PC-3 (cell line): ENCODE data around the gene OR10H2. TPM values are rescaled to one million over a fixed set of nuclear protein-coding genes. Genes with fewer than 3 reads are reported as not detected.

Source experiments
- ATAC-seq: fragments of 200-7000 bp; cut with Tn5 transposase; 2 replicates; pipeline ENCODE4 v1.9.1; 2020; ENCODE audit warnings: mild to moderate bottlenecking, moderate library complexity
- BruUV-seq: library from RNA; stranded (reverse); fragments of 400-500 nt; replicated peaks from 2 replicates; lab custom pipeline; 2021; lab: Mats Ljungman, UMichigan
- CTCF ChIA-PET: fragments of 300-600 bp; sonication (Branson Sonifier 250); formaldehyde crosslinking; loops from one replicate; lab custom pipeline; 2022; ENCODE audit warnings: antibody characterized with exemption; lab: Charles Lee
- POLR2A ChIA-PET: fragments of 300-600 bp; sonication (Branson Sonifier 250); formaldehyde crosslinking; loops from one replicate; lab custom pipeline; 2022; ENCODE audit warnings: antibody characterized with exemption; ENCODE audit not compliant: unreplicated experiment; lab: Charles Lee
- DNase-seq: peaks from one replicate; pipeline ENCODE4 v3.0.0-alpha.2; 2015
- H2AFZ ChIP-seq: fragments of 300-600 bp; sonication (generic); 2 replicates; pipeline ENCODE4 v1.6.0; 2016; ENCODE audit warnings: antibody characterized with exemption, low read length
- H3F3A ChIP-seq: fragments of 300-600 bp; sonication (generic); one replicate; pipeline ENCODE4 v1.6.0; 2017; ENCODE audit warnings: antibody characterized with exemption, low read length, control low read depth, mild to moderate bottlenecking; ENCODE audit not compliant: unreplicated experiment
- H3K27ac ChIP-seq: fragments of 300-600 bp; sonication (generic); 2 replicates; pipeline ENCODE4 v1.5.1; 2016; ENCODE audit warnings: mild to moderate bottlenecking, low read length
- H3K27me3 ChIP-seq: fragments of 300-600 bp; sonication (generic); 2 replicates; pipeline ENCODE4 v1.6.1; 2016; ENCODE audit warnings: low read length, mixed read lengths
- H3K36me3 ChIP-seq: fragments of 300-600 bp; sonication (generic); 2 replicates; pipeline ENCODE4 v1.6.1; 2016; ENCODE audit warnings: low read depth, mixed run types, low read length, mixed read lengths
- H3K4me1 ChIP-seq: fragments of 300-600 bp; sonication (generic); 2 replicates; pipeline ENCODE4 v1.5.1; 2016; ENCODE audit warnings: low read length; ENCODE audit not compliant: insufficient read depth
- H3K4me2 ChIP-seq: fragments of 300-600 bp; sonication (generic); 2 replicates; pipeline ENCODE4 v1.6.0; 2016; ENCODE audit warnings: low read length
- H3K4me3 ChIP-seq: fragments of 300-600 bp; sonication (generic); 2 replicates; pipeline ENCODE4 v1.5.1; 2016; ENCODE audit warnings: mild to moderate bottlenecking, low read length, mixed read lengths
- H3K79me2 ChIP-seq: fragments of 300-600 bp; sonication (generic); 2 replicates; pipeline ENCODE4 v1.6.1; 2017; ENCODE audit warnings: low read length, mixed read lengths
- H3K9ac ChIP-seq: fragments of 300-600 bp; sonication (generic); 2 replicates; pipeline ENCODE4 v1.6.0; 2016; ENCODE audit warnings: mild to moderate bottlenecking, low read length
- H3K9me2 ChIP-seq: fragments of 300-600 bp; sonication (generic); replicated peaks from 2 replicates; pipeline ENCODE4 v1.6.1; 2016; ENCODE audit warnings: mixed run types, low read length, mixed read lengths
- H3K9me3 ChIP-seq: fragments of 300-600 bp; sonication (generic); 2 replicates; pipeline ENCODE4 v1.6.1; 2016; ENCODE audit warnings: low read length, mixed read lengths
- H4K20me1 ChIP-seq: fragments of 300-600 bp; sonication (generic); 2 replicates; pipeline ENCODE4 v1.6.1; 2016; ENCODE audit warnings: low read length, mixed read lengths
- EZH2 ChIP-seq: fragments of 300-600 bp; sonication (generic); IDR thresholded peaks from one replicate; pipeline ENCODE4 v1.6.1; 2017; ENCODE audit warnings: antibody characterized with exemption, mild to moderate bottlenecking, low read length; ENCODE audit not compliant: unreplicated experiment
- EZH2phosphoT487 ChIP-seq: fragments of 300-600 bp; sonication (generic); IDR thresholded peaks from 2 replicates; pipeline ENCODE4 v1.6.1; 2018; ENCODE audit warnings: mild to moderate bottlenecking, antibody characterized with exemption, low read length, borderline replicate concordance
- intact Hi-C: fragments of 100-400 bp; cut with micrococcal nuclease; formaldehyde crosslinking; loops from 2 replicates; pipeline ENCODE4 v1.9.0; 2023
- total RNA-seq: library from RNA; depleted of rRNA; stranded (reverse); fragments of >200 nt; gene quantifications from 2 replicates; pipeline ENCODE4 v1.2.3, GENCODE V29; 2014
- TF ChIP-seq, protein P1 (sequence below): fragments of 300-600 bp; sonication (generic); conservative IDR thresholded peaks from 2 replicates; pipeline ENCODE4 v1.5.1; 2017; ENCODE audit warnings: antibody characterized with exemption, low read depth, mild to moderate bottlenecking, low read length

Gene OR10H2
- total RNA-seq, 1 experiment from 2014 or later, result not detected

- H3K79me2 ChIP-seq, result no peaks in the 10 kb centered on the region
- H3K9ac ChIP-seq, result no peak overlapping the region
- POLR2A ChIA-PET, result no interaction called here
- no peaks in the 10 kb centered on the region for H3F3A ChIP-seq
- H3K27me3 ChIP-seq, result peaks cover 16% of the 10 kb centered on the region
- H3K9me3 ChIP-seq, result no peaks in the 10 kb centered on the region
- no peaks in the 10 kb centered on the region for H3K36me3 ChIP-seq
- no peak overlapping the region for H3K27ac ChIP-seq
- CTCF ChIA-PET, result no interaction called here
- H3K4me3 ChIP-seq, result no peak overlapping the region
- no peaks in the 10 kb centered on the region for H4K20me1 ChIP-seq
- no peak overlapping the region for H3K4me2 ChIP-seq
- no TSS peak for BruUV-seq
- no peak for ATAC-seq
- no peaks in the 10 kb centered on the region for H3K9me2 ChIP-seq
- H3K4me1 ChIP-seq, result no peaks in the 10 kb centered on the region
- DNase-seq, result no peak
- TF ChIP-seq EZH2phosphoT487 (no peak), EZH2 (no peak)
- TF ChIP-seq, protein P1, sequence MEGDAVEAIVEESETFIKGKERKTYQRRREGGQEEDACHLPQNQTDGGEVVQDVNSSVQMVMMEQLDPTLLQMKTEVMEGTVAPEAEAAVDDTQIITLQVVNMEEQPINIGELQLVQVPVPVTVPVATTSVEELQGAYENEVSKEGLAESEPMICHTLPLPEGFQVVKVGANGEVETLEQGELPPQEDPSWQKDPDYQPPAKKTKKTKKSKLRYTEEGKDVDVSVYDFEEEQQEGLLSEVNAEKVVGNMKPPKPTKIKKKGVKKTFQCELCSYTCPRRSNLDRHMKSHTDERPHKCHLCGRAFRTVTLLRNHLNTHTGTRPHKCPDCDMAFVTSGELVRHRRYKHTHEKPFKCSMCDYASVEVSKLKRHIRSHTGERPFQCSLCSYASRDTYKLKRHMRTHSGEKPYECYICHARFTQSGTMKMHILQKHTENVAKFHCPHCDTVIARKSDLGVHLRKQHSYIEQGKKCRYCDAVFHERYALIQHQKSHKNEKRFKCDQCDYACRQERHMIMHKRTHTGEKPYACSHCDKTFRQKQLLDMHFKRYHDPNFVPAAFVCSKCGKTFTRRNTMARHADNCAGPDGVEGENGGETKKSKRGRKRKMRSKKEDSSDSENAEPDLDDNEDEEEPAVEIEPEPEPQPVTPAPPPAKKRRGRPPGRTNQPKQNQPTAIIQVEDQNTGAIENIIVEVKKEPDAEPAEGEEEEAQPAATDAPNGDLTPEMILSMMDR, result no peak
- intact Hi-C loops, result no loop called here
- no peak overlapping the region for H2AFZ ChIP-seq
Measured at GRCh38 chr19:15714638-15715037, 13.2 kb upstream of the OR10H2 start.

- POLR2A ChIA-PET, result no interaction called here
Measured at GRCh38 chr19:15715642-15716041, 12.2 kb upstream of the OR10H2 start.

DNA sequence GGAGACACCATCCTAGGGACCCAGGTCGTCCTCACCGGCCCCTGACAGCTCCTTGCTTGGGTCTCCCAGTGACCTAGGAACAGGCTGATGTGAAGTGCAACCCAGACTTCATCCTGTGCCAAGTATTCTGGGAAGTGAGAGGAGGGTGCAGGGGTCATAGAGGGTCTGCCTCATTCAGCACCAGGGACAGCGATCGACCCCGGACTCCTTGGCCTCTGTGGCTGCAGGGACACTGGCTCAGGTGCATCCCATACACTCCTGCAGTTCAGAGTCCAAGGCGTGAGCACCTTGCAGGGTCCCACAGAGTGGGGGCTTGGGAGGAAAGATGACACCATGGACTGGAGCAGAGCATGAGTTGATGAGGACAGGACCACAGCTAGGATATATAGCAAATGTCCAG, 10.0 kb upstream of the OR10H2 start:
- Histone ChIP-seq H3K4me1 (no peaks in the 10 kb centered on the region), H3K4me3 (no peak overlapping the region), H4K20me1 (no peaks in the 10 kb centered on the region), H3K9me3 (0 out of 2 replicates have a peak, but pooled peaks cover 5% of the 10 kb centered on the region), H3F3A (no peaks in the 10 kb centered on the region), H3K36me3 (no peaks in the 10 kb centered on the region), H3K27me3 (peaks cover 16% of the 10 kb centered on the region; the same call in 1 of the 2 replicates), H3K79me2 (no peaks in the 10 kb centered on the region), H3K4me2 (no peak overlapping the region), H3K27ac (no peak overlapping the region), H3K9me2 (no peaks in the 10 kb centered on the region), H3K9ac (no peak overlapping the region), H2AFZ (no peak overlapping the region)
- no TSS peak for BruUV-seq
- CTCF ChIA-PET, result no interaction called here
- TF ChIP-seq EZH2 (no peak), EZH2phosphoT487 (no peak)
- TF ChIP-seq, protein P1, result no peak
- ATAC-seq (no peak), DNase-seq (no peak)
- POLR2A ChIA-PET, result no interaction called here
- intact Hi-C loops, result no loop called here

More at GRCh38 chr19:15715642-15716041, 12.2 kb upstream of the OR10H2 start:
- H3K79me2 ChIP-seq, result no peaks in the 10 kb centered on the region
- no peaks in the 10 kb centered on the region for H3F3A ChIP-seq
- ATAC-seq (no peak), DNase-seq (no peak)
- intact Hi-C loops, result no loop called here
- CTCF ChIA-PET, result no interaction called here
- peaks cover 10% of the 10 kb centered on the region; the same call in 1 of the 2 replicates for H3K27me3 ChIP-seq
- H3K36me3 ChIP-seq, result no peaks in the 10 kb centered on the region
- H3K4me2 ChIP-seq, result no peak overlapping the region
- no peaks in the 10 kb centered on the region for H3K4me1 ChIP-seq
- H2AFZ ChIP-seq, result no peak overlapping the region
- H3K9ac ChIP-seq, result no peak overlapping the region
- no TSS peak for BruUV-seq
- no peaks in the 10 kb centered on the region for H4K20me1 ChIP-seq
- no peaks in the 10 kb centered on the region for H3K9me2 ChIP-seq
- H3K27ac ChIP-seq, result no peak overlapping the region
- no peak overlapping the region for H3K4me3 ChIP-seq
- TF ChIP-seq, protein P1, result no peak
- no peak for TF ChIP-seq EZH2phosphoT487
- no peak for TF ChIP-seq EZH2
- no peaks in the 10 kb centered on the region for H3K9me3 ChIP-seq
